GM21723 (cell line): Measurements from ENCODE around the gene HAP1.
"Not testable (repeated sequence)": the region's sequence is repeated elsewhere in the genome, so short reads cannot be mapped to it uniquely, and the experiment has no call there.

Source experiments
- ATAC-seq: cut with Tn5 transposase; IDR thresholded peaks from one replicate; pipeline ENCODE4 v1.9.1; 2021; ENCODE audit warnings: mild to moderate bottlenecking, moderate library complexity; ENCODE audit not compliant: unreplicated experiment

Gene HAP1

GRCh38 chr17:41725134-41725533, 9.3 kb downstream of the HAP1 start:
- ATAC-seq: no peak

GRCh38 chr17:41724476-41725050, 9.9 kb downstream of the HAP1 start:
- ATAC-seq: no peak

GRCh38 chr17:41723801-41724475, 10.5 kb downstream of the HAP1 start:
- ATAC-seq: no peak

GRCh38 chr17:41722231-41722630, 12.2 kb downstream of the HAP1 start:
- ATAC-seq: no peak

GRCh38 chr17:41718287-41718645, 16.2 kb downstream of the HAP1 start:
- ATAC-seq: no peak

GRCh38 chr17:41717408-41718286, 16.8 kb downstream of the HAP1 start:
- ATAC-seq: no peak

GRCh38 chr17:41711669-41712400, 22.6 kb downstream of the HAP1 start, which contains the start of gene GAST:
Gene GAST (plus strand): TSS chr17:41712331. CDS start chr17:41715437, 3,106 bp downstream.
- no peak for ATAC-seq

- ATAC-seq: no peak
These were observed 23.9 kb downstream of the HAP1 start for GRCh38 chr17:41710472-41711090.

- ATAC-seq: no peak
These were observed 26.4 kb downstream of the HAP1 start for GRCh38 chr17:41707803-41708669.

- no peak for ATAC-seq
These were observed 29.0 kb downstream of the HAP1 start for GRCh38 chr17:41705271-41705991.

- ATAC-seq: no peak
These were observed 31.7 kb downstream of the HAP1 start for GRCh38 chr17:41702712-41703111.

GRCh38 chr17:41700843-41701242, 33.6 kb downstream of the HAP1 start:
- ATAC-seq: not testable (repeated sequence)

GRCh38 chr17:41697122-41697962, 37.1 kb downstream of the HAP1 start:
- no peak for ATAC-seq

GRCh38 chr17:41695954-41696757, 38.3 kb downstream of the HAP1 start:
- no peak for ATAC-seq

GRCh38 chr17:41695134-41695661, 39.2 kb downstream of the HAP1 start:
- no peak for ATAC-seq

- ATAC-seq: no peak
These were observed 41.5 kb downstream of the HAP1 start for GRCh38 chr17:41692722-41693521.
